HG02763 (cell line): Measurements from ENCODE around the gene ERFL.

ENCODE experiments used
- ATAC-seq: cut with Tn5 transposase; IDR thresholded peaks from one replicate; pipeline ENCODE4 v1.9.1; 2021; ENCODE audit warnings: mild to moderate bottlenecking, moderate library complexity; ENCODE audit not compliant: unreplicated experiment

ERFL gene

DNA sequence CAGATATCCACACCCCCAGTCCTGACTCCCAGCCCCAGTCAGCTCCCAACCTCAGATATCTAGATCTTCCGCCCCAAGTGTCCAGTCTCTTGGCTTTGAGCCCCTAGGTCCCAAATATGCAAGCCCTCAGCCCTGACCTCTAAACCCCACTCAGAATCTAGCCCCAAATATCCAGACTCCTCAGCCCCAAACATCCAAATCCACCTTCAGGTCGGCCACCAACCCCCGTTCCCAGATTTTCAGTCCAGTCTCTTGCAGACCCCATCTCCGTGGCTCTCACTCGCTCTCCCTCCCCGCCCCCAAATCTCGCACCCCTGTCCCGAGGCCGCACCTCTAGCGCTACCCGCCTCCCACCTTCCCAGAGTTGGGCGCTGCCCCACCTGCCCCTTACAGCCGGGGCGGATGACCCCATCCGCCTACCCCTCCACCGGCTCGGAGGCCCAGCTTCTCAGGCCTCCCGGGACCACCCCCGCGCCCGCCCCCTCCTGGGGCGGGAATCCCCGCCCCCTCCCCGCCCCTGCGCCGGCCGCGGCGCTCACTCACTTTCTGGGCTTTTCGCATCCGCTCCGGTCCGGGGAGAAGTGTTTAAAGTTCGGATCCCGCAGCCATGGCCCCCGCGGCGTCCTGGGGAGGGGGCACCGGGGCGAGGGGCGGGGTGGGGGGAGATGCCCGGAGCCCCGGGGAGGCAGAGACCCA lies 604 bp downstream of the ERFL start:
- no peak for ATAC-seq

DNA sequence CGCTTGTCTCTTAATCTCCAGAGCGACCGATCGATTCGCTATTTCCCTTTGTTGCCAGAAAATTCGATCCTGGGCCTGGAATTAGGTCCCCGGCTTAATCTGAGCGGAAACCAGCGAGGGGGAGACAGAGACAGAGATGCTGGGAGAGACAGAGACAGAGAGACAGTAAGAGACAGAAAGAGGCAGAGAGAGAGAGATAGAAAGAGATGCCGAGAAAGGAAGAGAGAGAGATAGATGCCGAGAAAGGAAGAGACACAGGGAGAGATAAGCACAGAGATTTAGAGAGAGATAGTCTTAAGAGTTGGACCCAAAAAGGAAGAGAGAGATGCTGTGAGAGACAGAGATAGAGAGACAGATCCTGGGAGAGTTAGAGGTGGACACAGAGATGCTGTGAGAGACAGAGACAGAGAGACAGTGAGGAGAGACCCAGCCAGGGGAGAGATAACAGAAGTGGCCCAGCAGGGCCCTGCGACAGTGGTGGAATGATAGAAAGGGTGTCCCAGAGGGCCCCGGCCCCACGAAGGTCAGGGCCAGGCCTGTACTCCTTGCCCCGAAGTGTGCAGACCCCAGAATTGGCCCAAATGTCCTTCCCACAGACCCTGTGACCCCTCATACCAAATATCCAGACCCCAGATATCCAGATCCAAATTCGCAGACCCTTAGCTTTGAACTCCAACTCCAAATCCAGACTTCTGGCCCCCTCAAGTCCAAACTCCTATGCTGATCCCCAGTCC lies 1.3 kb downstream of the ERFL start:
- ATAC-seq: no peak

DNA sequence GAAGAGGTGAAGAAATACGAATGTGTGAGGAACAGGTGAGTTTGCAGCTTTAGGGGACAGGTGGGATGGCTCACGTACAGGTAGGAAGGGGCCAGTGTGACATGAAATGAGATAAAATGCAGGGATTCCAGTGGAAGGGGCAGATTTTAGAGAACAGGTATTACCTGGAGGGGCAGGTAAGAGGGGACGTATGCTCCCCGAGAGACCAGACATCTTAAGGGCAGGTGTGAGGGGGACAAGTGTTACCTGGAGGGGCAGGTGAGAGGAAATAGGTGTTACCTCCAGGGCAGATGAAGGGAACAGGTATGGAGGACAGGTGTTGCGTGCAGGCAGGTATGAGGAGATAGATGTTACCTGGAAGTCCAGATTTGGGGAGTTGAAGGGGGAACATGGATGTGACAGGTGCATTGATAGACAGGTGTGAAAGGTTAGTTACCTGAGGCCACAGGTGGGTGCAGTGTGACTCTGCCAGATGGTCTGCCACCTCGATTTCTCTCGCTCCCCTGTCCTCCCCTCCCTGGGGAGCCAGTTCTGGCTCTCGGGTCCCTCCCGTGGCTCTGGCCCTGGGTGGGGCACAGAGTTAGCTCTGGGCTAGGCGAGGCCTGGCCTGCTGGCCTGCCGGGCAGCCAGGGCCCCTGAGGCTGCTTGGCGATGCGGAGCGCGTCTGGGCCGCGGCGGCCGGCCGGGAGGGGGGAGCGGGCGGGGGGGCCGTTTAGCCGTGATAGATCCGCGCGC lies 2.1 kb downstream of the ERFL start:
- ATAC-seq: no peak

DNA sequence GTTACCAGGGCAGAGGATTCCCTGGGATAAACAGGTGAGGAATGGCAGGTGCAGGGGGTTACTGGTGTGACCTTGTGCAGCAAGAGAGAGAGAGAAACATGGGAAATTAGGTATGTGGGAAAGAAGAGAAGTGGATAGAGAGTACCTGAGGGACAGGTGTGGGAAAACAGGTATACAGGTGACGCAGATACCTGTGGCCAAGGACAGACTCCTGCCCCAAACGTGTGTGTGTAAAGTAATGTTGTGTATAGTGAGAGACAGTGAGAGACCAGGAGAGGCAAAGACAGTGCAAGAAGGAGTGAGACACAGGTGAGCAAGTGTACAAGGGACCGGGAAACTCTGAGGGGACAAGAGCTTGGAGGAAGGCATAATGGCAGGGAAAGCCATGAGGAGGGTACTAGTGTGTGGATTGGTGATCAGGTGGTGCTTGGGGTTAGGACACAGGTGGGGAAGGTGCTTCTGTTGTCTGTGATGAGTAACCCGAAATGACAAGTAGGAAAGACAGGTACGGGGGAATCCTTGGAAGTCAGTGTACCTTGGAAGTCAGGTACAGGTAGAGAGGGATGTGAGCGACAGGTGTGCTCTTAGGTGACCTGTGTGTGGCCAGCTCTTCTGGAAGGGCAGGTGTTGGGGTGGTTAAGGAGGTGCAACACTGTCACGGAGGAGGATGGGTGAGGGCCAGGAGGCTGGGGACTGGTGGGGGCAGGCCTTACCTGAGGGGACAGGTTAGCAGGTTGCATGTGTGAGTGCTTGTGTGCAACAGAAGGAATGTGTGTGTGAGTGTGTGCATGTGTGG lies 2.8 kb downstream of the ERFL start:
- ATAC-seq: no peak

DNA sequence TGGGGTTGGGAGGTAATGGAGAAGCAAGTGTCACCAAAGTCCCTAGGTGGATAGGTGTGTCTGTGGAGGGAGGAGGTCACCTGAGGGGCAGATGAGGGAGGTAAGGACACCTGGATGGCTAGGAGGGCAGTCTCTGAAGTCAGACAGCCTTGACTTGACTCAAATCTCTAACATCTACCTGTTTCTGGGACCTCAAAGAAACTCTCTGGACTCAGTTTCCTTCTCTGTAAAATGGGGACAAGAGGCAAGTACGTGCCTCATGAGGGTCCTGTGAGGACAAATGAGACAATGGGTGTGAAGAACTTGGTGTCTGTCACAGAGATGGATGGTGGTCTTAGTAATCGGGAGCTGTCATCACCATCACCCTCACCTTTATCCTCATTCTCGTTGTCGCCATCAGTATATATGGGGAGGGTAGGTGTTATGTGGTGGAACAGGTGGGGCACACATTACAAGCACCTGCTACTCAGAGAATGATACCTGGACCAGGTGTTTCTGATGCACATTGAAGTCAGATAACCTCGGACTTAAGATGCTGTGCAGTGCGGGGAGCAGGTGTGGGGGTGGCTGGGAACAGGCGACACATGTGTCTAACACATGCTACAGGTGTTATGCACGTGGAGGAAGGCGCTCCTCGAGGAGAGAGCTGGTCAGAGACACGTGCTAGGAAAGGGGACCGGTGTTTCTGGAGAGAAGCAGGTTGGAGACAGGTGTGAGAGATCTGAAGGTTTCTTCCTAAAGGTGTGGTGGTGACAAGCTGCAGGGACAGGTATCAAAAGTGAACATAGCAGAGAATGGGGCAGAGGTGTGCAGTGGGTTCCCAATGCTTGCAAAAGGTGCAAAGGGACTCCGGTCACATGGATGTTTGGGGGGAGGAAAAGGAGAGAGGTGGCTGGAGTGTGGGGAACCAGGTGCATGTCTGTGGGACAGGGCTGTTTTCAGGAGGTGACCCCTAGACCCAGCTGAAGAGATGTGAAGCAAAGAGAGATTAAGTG lies 3.8 kb downstream of the ERFL start:
- ATAC-seq: no peak

DNA sequence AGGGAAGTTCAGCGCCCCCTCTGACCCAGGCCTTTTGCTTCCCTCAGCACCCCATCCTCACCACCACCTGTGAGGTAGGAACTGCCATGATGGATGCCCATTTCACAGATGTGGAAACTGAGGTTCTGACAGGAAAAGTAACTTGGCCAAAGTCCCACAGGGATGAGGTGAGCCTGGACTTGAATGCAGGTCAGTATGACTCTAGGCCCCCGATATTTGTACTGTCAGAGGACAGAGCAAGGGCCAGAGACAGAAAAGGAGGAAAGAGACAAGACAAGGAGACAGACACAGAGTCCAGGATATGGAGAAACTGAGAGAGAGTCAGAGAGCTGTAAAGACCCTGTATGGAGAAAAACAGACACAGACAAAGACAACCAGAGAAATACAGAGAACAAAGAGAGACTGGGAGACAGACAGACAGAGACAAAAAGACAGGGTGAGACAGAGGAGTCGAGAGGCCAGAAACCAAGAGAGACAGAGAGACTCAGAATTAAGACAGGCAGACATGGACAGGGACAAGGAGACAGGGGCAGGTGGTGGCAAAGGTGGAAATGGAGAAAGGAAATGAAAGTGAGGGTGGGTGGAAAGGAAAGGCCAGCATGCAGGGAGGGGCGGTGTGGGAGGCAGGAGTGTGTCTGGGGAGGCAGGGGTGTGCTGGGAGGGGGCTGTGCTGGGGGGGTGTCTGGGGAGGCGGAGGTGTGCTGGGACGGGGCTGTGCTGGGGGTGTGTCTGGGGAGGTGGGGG lies 5.0 kb downstream of the ERFL start:
- no peak for ATAC-seq

DNA sequence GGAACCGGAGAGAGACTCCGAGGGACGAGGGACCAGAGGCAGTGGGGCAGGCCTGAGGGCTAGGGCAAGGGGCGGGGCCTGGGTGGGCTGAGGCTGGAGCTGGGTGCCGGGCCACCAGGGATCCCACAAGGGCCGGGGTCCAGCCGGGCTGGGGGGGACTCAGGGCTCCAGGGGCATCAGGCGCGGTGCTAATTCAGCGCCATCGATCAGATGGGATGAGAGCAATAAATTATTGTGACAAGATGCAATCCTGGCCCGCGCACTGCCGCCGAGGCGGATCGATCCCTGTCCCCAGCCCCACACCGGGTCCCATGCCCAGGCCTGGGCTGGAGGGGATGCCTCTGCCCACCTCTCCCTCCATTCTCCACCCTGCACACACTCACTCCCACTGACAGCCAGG lies 5.7 kb downstream of the ERFL start:
- no peak for ATAC-seq

DNA sequence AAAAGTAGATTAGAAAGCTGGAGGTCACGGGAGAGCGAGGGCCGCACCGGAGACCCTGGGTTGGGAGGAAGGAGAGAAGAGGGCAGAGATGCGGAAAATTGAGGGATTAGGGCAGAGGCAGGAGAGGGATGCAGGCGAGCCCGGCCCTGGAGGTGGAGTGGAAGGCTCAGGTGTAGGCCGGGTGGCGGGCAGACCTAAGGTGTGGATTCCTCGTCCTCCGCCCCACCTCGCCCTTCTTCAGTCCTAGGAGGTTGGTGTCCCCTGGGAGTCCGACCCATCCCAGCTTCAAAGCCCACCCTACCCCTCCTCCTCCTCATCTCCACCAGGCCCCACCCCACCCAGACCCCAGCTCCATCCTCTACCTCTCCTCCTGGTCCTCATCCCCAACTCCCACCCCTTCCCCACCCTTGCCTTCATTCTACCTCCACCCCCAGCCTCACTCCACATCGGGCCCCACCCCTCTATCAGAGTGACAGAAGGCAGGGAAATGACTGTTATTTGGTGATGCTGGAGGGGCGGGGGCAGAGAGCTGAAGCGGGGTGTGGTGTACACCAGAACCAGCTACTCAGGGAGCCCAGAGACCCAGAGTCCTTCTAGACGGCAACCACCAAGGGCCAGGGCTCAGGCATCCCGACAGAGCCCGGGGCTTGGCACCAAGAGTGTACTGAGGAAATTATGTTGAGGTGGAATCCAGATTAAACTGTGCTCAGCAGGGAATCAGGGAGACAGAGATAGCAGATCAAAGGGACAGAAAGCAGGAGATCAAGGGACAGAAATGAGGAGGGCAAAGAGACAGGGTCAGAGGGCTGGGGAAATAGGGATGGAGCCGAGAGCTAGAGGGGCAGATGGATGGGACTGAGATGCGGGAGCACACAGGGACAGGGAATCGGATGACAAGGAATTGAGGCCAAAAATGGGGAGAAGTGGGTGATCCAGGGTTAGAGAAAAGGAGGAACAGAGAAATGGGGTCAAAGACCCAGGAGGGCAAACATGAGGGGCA lies 6.4 kb downstream of the ERFL start:
- ATAC-seq: no peak

DNA sequence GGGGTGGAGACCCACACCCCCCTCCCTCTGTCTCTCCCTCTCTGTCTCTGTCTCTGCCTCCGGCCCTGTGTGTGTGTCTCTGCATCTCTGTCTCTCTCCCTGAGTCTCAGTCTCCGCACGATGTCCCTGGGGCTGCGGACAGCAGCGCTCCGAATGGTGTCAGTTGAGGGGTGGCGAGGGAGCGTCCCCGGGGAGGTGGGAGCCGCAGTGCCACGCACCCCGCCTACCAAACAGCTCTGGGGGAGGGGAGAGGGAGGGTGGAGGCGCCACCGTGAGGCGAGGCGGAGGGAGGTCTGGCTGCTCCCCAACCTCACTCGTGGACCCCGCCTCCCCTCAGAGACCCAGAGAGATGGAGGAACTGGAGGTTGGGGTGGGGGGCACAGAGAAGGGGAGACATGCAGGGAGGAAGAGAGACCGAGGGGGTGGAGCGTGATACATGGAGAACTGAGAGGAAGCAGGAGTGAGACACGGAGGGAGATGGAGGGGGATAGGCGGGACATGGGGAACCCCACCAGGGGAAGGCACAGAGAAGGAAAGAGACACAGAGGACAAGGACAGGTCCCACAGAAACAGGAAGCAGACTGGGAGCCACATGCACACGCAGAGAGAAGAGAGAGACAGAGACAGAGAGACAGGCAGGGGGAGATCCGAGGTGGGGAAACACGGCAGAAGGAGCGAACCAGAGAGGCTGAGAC lies 7.2 kb downstream of the ERFL start:
- ATAC-seq: no peak

DNA sequence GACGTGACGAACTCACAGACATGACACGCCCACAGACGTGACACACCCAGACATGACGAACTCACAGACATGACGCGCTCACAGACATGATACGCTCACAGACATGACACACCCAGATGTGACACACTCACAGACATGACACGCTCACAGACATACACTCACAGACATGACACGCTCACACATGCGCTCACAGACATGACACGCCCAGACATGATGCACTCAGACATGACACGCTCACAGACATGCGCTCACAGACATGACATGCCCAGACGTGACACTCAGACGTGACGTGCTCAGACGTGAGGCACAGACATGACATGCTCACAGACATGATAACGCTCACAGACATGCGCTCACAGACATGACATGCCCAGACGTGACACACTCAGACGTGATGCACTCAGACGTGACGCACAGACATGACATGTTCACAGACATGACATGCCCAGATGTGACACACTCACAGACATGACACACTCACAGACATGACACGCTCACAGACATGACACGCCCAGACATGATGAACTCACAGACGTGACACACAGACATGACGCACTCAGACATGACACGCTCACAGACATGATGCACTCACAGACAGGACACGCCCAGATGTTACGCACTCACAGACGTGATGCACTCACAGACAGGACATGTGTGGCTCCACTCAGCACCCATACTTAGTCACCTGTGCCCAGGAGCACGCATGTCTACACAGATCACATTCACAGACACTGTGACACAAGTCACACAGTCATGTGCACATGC lies 8.1 kb downstream of the ERFL start:
- no peak for ATAC-seq

DNA sequence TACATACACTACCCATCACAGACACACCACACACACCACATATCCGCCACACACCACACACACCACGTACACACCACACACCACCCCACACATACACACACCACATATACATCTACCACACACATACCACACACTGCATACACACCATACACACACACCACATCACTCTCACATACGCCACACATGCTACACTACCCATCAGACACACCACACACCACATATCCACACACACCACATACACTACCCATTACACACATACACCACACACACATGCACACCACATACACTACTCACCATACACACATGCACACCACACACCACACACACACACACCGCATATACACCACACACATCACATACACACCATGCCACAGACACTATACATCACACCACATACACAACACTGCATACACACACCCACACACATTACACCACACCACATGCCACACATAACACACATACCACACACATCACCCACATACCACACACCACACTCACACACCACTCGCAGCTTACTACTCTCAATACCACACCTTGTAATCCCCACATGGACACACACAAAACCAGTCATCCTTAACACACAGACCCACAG lies 9.5 kb downstream of the ERFL start:
- no peak for ATAC-seq

DNA sequence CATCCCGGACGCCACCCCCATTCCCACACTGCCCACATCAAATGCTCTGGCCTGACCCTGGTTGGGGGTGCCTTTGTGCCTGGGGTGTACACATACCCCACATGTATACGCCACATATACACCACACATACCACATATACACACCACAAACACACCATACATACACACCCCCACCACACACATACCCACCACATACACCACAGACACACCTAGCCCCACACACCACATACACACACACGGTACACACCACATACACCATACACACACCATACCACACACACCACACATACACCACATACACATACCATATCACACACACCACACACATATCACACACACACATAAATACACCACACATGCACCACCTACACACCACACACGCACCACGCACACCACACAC lies 10.2 kb downstream of the ERFL start:
- no peak for ATAC-seq

DNA sequence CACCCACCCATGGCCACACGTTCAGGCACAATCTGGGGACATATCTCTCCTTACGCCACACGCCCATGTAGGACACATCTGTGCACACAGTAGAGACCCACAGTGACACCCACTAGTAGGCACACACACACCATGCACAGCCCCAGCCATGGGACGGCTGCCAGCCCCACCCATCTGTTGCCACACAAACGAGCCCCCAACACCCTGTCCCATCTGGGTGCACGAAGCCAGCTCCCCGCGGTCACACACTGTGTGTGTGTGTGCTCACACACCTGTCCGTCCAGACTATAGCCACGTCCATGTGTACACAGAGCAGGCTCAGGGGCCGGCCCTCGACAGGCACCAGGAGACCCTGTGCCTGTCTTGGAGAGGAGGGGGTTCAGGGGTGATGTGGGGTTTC lies 10.6 kb downstream of the ERFL start:
- ATAC-seq: no peak

DNA sequence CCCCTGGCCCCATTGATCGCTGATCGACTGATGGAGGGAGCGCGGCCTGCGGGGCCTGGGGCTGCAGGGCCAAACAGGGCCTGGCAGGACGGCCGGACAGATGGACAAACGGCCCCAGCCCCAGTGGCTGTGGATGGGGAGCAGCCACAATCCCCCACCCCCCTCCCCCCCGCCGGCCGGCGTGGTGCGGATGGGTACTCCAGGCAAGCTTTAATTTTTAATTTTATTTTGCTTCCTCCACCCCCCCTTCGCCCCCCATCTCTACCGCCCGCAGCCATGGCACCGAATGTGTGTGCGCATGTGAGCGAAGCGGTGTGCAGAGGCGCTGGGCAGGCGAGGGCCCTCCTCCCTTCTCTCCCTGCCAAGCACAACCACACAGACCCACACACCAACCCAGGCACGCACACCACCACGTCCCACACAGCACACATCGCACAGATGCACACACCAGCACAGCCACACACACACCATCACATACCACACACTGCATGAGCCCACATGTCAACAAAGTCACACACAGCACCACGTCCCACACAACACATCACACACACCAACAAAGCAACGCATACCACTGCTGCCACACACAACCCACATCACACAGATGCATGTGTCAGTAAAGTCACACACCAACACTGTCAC lies 12.4 kb downstream of the ERFL start:
- no peak for ATAC-seq

DNA sequence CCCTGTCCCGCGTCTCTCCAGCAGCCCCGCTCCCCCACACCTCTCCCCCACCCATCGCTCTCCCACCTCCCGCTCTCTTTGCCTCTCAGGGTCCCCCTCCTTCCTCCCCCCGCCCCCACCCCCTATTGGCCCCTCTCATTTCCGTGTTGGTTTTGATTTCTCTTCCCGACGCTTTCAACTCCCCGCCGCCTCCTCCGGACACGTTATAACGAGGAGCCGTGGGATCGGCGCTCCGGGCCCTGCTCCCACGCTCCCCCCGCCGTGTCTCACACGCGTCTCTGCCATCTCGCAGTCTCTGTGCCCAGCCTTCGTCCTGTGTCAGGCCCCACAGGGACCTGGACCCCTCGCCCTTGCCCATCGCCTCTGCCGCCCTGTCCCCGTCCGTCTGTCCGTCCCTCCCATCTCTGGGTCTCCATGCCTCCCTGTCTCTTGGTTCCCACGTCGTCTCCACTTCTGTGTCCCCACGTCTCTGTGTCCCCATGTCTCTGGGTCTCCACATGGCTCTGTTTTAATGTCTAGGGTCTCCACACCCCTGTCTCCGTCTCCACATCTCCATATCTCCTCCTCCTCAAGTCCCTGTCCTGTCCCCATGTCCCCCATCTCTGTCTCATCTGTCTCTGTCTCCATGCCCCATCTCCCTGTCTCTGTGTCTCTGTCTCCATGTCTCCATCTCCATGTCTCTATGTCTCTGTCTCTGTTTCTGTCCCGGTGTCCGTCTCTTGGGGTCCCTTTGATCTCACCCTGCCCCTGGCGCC lies 13.1 kb downstream of the ERFL start:
- no peak for ATAC-seq
